Endothelial cell (in vitro differentiated cells): ENCODE measurements around the gene CD80. TPM values are rescaled to one million over a fixed set of nuclear protein-coding genes. Genes with fewer than 3 reads are reported as not detected.
"Not testable (repeated sequence)": the region's sequence is repeated elsewhere in the genome, so short reads cannot be mapped to it uniquely, and the experiment has no call there.

Experiments
- DNase-seq: peaks from one replicate; pipeline ENCODE4 v3.0.0; 2021; ENCODE audit warnings: low spot score
- H3K27ac Mint-ChIP-seq: one replicate; pipeline ENCODE4 v1.8.0; 2021; ENCODE audit warnings: mixed read lengths, inconsistent platforms; ENCODE audit not compliant: unreplicated experiment
- H3K27me3 Mint-ChIP-seq: one replicate; pipeline ENCODE4 v1.8.0; 2021; ENCODE audit warnings: mild to moderate bottlenecking, moderate library complexity, mixed read lengths, inconsistent platforms; ENCODE audit not compliant: unreplicated experiment
- H3K36me3 Mint-ChIP-seq: one replicate; pipeline ENCODE4 v1.8.0; 2021; ENCODE audit warnings: mild to moderate bottlenecking, low read depth, mixed read lengths, inconsistent platforms; ENCODE audit not compliant: unreplicated experiment
- H3K4me1 Mint-ChIP-seq: one replicate; pipeline ENCODE4 v1.8.0; 2021; ENCODE audit warnings: mild to moderate bottlenecking, mixed read lengths, inconsistent platforms; ENCODE audit not compliant: unreplicated experiment
- H3K4me3 Mint-ChIP-seq: one replicate; pipeline ENCODE4 v1.8.0; 2021; ENCODE audit warnings: mild to moderate bottlenecking, mixed read lengths, inconsistent platforms; ENCODE audit not compliant: unreplicated experiment
- H3K9me3 Mint-ChIP-seq: one replicate; pipeline ENCODE4 v1.8.0; 2021; ENCODE audit warnings: mixed read lengths, inconsistent platforms; ENCODE audit not compliant: unreplicated experiment
- CTCF ChIP-seq: fragments of 200-600 bp; sonication (generic); IDR thresholded peaks from one replicate; pipeline ENCODE4 v1.5.0; 2021; ENCODE audit warnings: antibody characterized with exemption; ENCODE audit not compliant: unreplicated experiment
- total RNA-seq: library from RNA; stranded (reverse); fragmentation: NEBNext Ultra II Directional; extraction: Animal tissue kit (Norgen Biotek cat#: 25700); gene quantifications from one replicate; pipeline ENCODE4 v1.2.1, GENCODE V29; 2021; ENCODE audit not compliant: unreplicated experiment

The CD80 gene
- total RNA-seq, 1 donor from 2014 or later = not detected

GRCh38 chr3:119597548-119598288 lies 38.3 kb upstream of the CD80 start, which contains the start of gene PLA1A:
TSS of gene PLA1A (plus strand) at chr3:119597885. CDS start at chr3:119597914, 29 bp downstream.
- Mint-ChIP-seq H3K9me3 (no peaks in the 10 kb centered on the region), H3K4me1 (peaks cover 49% of the 10 kb centered on the region), H3K36me3 (no peaks in the 10 kb centered on the region), H3K4me3 (no peak within 1 kb of the TSS), H3K27ac (no peak within 1 kb of the TSS), H3K27me3 (peaks cover 4% of the 10 kb centered on the region)
- no peak for TF ChIP-seq CTCF
- DNase-seq = no peak

DNA sequence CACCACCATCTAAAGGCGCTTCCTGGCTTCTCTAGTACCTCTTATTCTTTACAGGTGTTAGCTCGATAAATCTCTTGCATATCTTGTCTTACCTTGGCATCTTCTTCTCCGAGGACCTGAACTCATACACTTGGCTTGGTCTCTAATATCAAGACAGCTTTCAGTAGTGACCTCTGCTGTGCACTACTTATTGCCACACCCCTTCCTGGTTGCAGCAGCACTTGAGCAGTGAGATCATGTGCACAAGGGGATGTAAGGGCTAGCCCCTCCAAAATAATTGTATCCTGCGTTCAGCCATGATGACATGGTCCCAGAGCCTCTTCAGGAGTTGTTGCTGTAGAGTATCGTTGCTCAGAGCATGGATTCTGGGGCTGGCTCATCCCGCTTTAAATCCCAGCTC lies 37.0 kb upstream of the CD80 start:
- H3K27ac Mint-ChIP-seq = no peak overlapping the region
- peaks cover 2% of the 10 kb centered on the region for H3K27me3 Mint-ChIP-seq
- peaks cover 39% of the 10 kb centered on the region for H3K4me1 Mint-ChIP-seq
- H3K36me3 Mint-ChIP-seq = no peaks in the 10 kb centered on the region
- no peak for DNase-seq
- no peak overlapping the region for H3K4me3 Mint-ChIP-seq
- TF ChIP-seq CTCF = no peak
- no peaks in the 10 kb centered on the region for H3K9me3 Mint-ChIP-seq

- no peak for DNase-seq
- no peaks in the 10 kb centered on the region for H3K36me3 Mint-ChIP-seq
- peaks cover 34% of the 10 kb centered on the region for H3K4me1 Mint-ChIP-seq
- H3K9me3 Mint-ChIP-seq = no peaks in the 10 kb centered on the region
- H3K27me3 Mint-ChIP-seq = no peaks in the 10 kb centered on the region
- no peak overlapping the region for H3K27ac Mint-ChIP-seq
- no peak overlapping the region for H3K4me3 Mint-ChIP-seq
- no peak for TF ChIP-seq CTCF
Observed at GRCh38 chr3:119595639-119596334, 36.4 kb upstream of the CD80 start.

DNA sequence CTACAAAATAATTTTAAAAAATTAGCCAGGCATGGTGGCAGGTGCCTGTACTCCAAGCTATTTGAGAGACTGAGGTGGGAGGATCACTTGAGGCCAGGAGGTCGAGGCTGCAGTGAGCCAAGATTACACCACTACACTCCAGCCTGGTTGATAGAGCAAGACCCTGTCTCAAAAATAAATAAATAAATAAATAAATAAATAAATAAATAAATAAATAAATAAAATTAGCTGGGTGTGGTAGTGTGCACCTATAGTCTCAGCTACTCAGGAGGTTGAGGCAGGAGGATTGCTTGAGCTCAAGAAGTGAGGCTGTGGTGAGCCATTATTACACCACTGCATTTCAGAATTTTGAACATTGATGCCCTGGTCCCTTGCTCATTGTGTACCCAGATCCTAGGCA lies 35.5 kb upstream of the CD80 start:
- H3K36me3 Mint-ChIP-seq, H3K9me3 Mint-ChIP-seq, H3K27ac Mint-ChIP-seq, H3K27me3 Mint-ChIP-seq, DNase-seq, H3K4me3 Mint-ChIP-seq: not testable (repeated sequence)
- H3K4me1 Mint-ChIP-seq = peaks cover 27% of the 10 kb centered on the region

- peaks cover 8% of the 10 kb centered on the region for H3K36me3 Mint-ChIP-seq
- H3K27ac Mint-ChIP-seq = no peak overlapping the region
- no peaks in the 10 kb centered on the region for H3K27me3 Mint-ChIP-seq
- no peak for DNase-seq
- TF ChIP-seq CTCF = no peak
- no peaks in the 10 kb centered on the region for H3K9me3 Mint-ChIP-seq
- H3K4me3 Mint-ChIP-seq = no peak overlapping the region
- H3K4me1 Mint-ChIP-seq = peaks cover 25% of the 10 kb centered on the region
Observed at GRCh38 chr3:119594066-119594465, 34.7 kb upstream of the CD80 start.
